HEK293 (cell line): Measurements from ENCODE around the gene NOA1.

Experiments
- CTCF ChIA-PET: fragments of 350-600 bp; formaldehyde crosslinking; extraction: SDS; loops from one replicate; lab custom pipeline; 2021; ENCODE audit warnings: antibody characterized with exemption; lab: Yijun Ruan, JAX
- POLR2A ChIA-PET: fragments of 300-600 bp; formaldehyde crosslinking; extraction: SDS; loops from one replicate; lab custom pipeline; 2020; ENCODE audit warnings: antibody characterized with exemption, inconsistent platforms; lab: Yijun Ruan, JAX
- H3K27ac ChIP-seq: fragments of 200-500 bp; sonication (Bioruptor generic); 2 replicates; pipeline ENCODE4 v1.5.1; 2014; ENCODE audit warnings: low read depth, low read length, control low read depth, inconsistent platforms; ENCODE audit errors: extremely low read depth
- H3K36me3 ChIP-seq, 2 experiments: fragments of 200-500 bp in 1 of 2; sonication (Bioruptor generic) in 1 of 2; 1 replicate in 1 of 2; 2 replicates in 1 of 2; pipeline ENCODE4 v1.5.1; 2014 to 2017; ENCODE audit warnings: inconsistent platforms in 2 of 2, low read length in 2 of 2; ENCODE audit not compliant: control insufficient read depth in 2 of 2, insufficient read depth in 1 of 2
- H3K4me1 ChIP-seq: fragments of 200-500 bp; sonication (Bioruptor generic); 2 replicates; pipeline ENCODE4 v1.5.1; 2014; ENCODE audit warnings: mild to moderate bottlenecking, low read length, inconsistent platforms; ENCODE audit not compliant: control insufficient read depth, insufficient read depth
- H3K4me3 ChIP-seq: 2 replicates; pipeline ENCODE4 v1.5.1; 2011; ENCODE audit warnings: low read depth, mild to moderate bottlenecking, control low read depth, low read length, moderate library complexity
- H3K9me3 ChIP-seq: fragments of 200-500 bp; sonication (Bioruptor generic); 2 replicates; pipeline ENCODE4 v1.5.1; 2014; ENCODE audit warnings: low read depth, low read length, inconsistent platforms; ENCODE audit not compliant: control insufficient read depth, insufficient read depth
- BCL11B ChIP-seq: fragments of 450-650 bp; formaldehyde crosslinking; IDR thresholded peaks from 2 replicates; pipeline ENCODE4 v1.5.1; 2016; ENCODE audit warnings: low read depth, missing biosample characterization, missing genetic modification characterization
- GLI4 ChIP-seq: fragments of 450-650 bp; formaldehyde crosslinking; IDR thresholded peaks from 2 replicates; pipeline ENCODE4 v1.5.1; 2016; ENCODE audit warnings: missing biosample characterization, missing genetic modification characterization
- HOXA7 ChIP-seq: sonication (generic); formaldehyde crosslinking; IDR thresholded peaks from 2 replicates; pipeline ENCODE4 v1.8.1; 2022; ENCODE audit warnings: missing genetic modification reagents, borderline replicate concordance
- HOXD13 ChIP-seq: sonication (generic); formaldehyde crosslinking; IDR thresholded peaks from 2 replicates; pipeline ENCODE4 v1.8.0; 2022; ENCODE audit warnings: missing genetic modification reagents, borderline replicate concordance
- SP7 ChIP-seq: fragments of 450-650 bp; formaldehyde crosslinking; IDR thresholded peaks from 2 replicates; pipeline ENCODE4 v1.5.1; 2016; ENCODE audit warnings: missing biosample characterization, missing genetic modification characterization
- YY2 ChIP-seq: fragments of 450-650 bp; formaldehyde crosslinking; IDR thresholded peaks from 2 replicates; pipeline ENCODE4 v1.5.1; 2016; ENCODE audit warnings: missing biosample characterization, missing genetic modification characterization
- ZFP3 ChIP-seq: fragments of 450-650 bp; formaldehyde crosslinking; IDR thresholded peaks from 2 replicates; pipeline ENCODE4 v1.5.1; 2016; ENCODE audit warnings: low read depth, missing biosample characterization, missing genetic modification characterization
- ZNF16 ChIP-seq: fragments of 450-650 bp; formaldehyde crosslinking; IDR thresholded peaks from 2 replicates; pipeline ENCODE4 v1.5.1; 2016; ENCODE audit warnings: low read depth, missing biosample characterization, missing genetic modification characterization
- ZNF248 ChIP-seq: fragments of 450-650 bp; formaldehyde crosslinking; IDR thresholded peaks from 2 replicates; pipeline ENCODE4 v1.5.1; 2017; ENCODE audit warnings: missing biosample characterization, missing genetic modification characterization
- ZNF350 ChIP-seq: fragments of 450-650 bp; formaldehyde crosslinking; IDR thresholded peaks from 2 replicates; pipeline ENCODE4 v1.5.0; 2017; ENCODE audit warnings: missing biosample characterization, mild to moderate bottlenecking, missing genetic modification characterization
- ZNF391 ChIP-seq: fragments of 450-650 bp; formaldehyde crosslinking; IDR thresholded peaks from 2 replicates; pipeline ENCODE4 v1.5.1; 2016; ENCODE audit warnings: low read depth, missing biosample characterization, missing genetic modification characterization, borderline replicate concordance
- ZNF48 ChIP-seq: fragments of 450-650 bp; formaldehyde crosslinking; IDR thresholded peaks from 2 replicates; pipeline ENCODE4 v1.5.1; 2016; ENCODE audit warnings: missing biosample characterization, missing genetic modification characterization
- ZNF621 ChIP-seq: fragments of 450-650 bp; formaldehyde crosslinking; IDR thresholded peaks from 2 replicates; pipeline ENCODE4 v1.5.1; 2017; ENCODE audit warnings: missing biosample characterization, missing genetic modification characterization
- ZSCAN30 ChIP-seq: fragments of 450-650 bp; IDR thresholded peaks from 2 replicates; pipeline ENCODE4 v1.5.1; 2018; ENCODE audit warnings: missing biosample characterization, mild to moderate bottlenecking, missing genetic modification characterization, moderate library complexity
- TF ChIP-seq, protein P1 (sequence below): fragments of 450-650 bp; formaldehyde crosslinking; IDR thresholded peaks from 2 replicates; pipeline ENCODE4 v1.5.0; 2017; ENCODE audit warnings: missing biosample characterization, missing genetic modification characterization, borderline replicate concordance
- TF ChIP-seq, protein P2 (sequence below): fragments of 450-650 bp; formaldehyde crosslinking; IDR thresholded peaks from 2 replicates; pipeline ENCODE4 v1.5.1; 2016; ENCODE audit warnings: missing biosample characterization, missing genetic modification characterization
- TF ChIP-seq, protein P3 (sequence below): fragments of 450-650 bp; formaldehyde crosslinking; IDR thresholded peaks from 2 replicates; pipeline ENCODE4 v1.5.1; 2016; ENCODE audit warnings: missing biosample characterization, missing genetic modification characterization
- TF ChIP-seq, protein P4 (sequence below): IDR thresholded peaks from 2 replicates; pipeline ENCODE4 v1.6.1; 2011; ENCODE audit warnings: mild to moderate bottlenecking, low read depth, low read length, borderline replicate concordance
- TF ChIP-seq, protein P5 (sequence below): fragments of 450-650 bp; formaldehyde crosslinking; conservative IDR thresholded peaks from 2 replicates; pipeline ENCODE4 v1.5.1; 2016; ENCODE audit warnings: low read depth, missing biosample characterization, missing genetic modification characterization

The NOA1 gene

DNA sequence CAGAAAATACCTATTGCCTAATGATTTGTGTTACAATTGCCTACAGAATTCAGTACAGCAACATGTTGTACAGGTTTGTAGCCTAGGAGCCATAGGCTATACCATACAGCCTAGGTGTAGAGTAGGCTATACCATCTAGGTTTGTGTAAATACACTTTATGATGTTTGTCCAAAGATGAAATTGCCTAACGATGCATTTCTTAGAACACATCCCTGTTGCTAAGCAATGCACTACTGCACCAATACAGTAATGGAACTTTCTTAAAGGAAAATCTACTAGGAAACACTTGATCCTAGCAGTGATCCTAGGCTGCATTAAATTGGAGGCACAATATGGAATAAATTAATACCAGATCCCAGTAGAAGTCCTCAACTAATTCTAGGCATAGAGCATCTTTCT lies 18.3 kb downstream of the NOA1 start:
- Histone ChIP-seq H3K9me3 (no peaks in the 10 kb centered on the region), H3K4me1 (no peaks in the 10 kb centered on the region), H3K27ac (no peak overlapping the region), H3K36me3 (peaks cover 5 to 23% of the 10 kb centered on the region in 2 experiments), H3K4me3 (no peak overlapping the region)
- TF ChIP-seq ZNF16 (tag by site-specific recombination): no peak
- TF ChIP-seq BCL11B (tag by site-specific recombination): no peak
- TF ChIP-seq HOXD13: no peak
- TF ChIP-seq, protein P1, sequence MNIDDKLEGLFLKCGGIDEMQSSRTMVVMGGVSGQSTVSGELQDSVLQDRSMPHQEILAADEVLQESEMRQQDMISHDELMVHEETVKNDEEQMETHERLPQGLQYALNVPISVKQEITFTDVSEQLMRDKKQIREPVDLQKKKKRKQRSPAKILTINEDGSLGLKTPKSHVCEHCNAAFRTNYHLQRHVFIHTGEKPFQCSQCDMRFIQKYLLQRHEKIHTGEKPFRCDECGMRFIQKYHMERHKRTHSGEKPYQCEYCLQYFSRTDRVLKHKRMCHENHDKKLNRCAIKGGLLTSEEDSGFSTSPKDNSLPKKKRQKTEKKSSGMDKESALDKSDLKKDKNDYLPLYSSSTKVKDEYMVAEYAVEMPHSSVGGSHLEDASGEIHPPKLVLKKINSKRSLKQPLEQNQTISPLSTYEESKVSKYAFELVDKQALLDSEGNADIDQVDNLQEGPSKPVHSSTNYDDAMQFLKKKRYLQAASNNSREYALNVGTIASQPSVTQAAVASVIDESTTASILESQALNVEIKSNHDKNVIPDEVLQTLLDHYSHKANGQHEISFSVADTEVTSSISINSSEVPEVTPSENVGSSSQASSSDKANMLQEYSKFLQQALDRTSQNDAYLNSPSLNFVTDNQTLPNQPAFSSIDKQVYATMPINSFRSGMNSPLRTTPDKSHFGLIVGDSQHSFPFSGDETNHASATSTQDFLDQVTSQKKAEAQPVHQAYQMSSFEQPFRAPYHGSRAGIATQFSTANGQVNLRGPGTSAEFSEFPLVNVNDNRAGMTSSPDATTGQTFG (tag by site-specific recombination): no peak
- TF ChIP-seq, protein P2, sequence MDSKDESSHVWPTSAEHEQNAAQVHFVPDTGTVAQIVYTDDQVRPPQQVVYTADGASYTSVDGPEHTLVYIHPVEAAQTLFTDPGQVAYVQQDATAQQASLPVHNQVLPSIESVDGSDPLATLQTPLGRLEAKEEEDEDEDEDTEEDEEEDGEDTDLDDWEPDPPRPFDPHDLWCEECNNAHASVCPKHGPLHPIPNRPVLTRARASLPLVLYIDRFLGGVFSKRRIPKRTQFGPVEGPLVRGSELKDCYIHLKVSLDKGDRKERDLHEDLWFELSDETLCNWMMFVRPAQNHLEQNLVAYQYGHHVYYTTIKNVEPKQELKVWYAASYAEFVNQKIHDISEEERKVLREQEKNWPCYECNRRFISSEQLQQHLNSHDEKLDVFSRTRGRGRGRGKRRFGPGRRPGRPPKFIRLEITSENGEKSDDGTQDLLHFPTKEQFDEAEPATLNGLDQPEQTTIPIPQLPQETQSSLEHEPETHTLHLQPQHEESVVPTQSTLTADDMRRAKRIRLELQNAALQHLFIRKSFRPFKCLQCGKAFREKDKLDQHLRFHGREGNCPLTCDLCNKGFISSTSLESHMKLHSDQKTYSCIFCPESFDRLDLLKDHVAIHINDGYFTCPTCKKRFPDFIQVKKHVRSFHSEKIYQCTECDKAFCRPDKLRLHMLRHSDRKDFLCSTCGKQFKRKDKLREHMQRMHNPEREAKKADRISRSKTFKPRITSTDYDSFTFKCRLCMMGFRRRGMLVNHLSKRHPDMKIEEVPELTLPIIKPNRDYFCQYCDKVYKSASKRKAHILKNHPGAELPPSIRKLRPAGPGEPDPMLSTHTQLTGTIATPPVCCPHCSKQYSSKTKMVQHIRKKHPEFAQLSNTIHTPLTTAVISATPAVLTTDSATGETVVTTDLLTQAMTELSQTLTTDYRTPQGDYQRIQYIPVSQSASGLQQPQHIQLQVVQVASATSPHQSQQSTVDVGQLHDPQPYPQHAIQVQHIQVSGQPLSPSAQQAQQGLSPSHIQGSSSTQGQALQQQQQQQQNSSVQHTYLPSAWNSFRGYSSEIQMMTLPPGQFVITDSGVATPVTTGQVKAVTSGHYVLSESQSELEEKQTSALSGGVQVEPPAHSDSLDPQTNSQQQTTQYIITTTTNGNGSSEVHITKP (tag by site-specific recombination): peak; percentile 79
- TF ChIP-seq ZNF350 (tag by site-specific recombination): no peak
- TF ChIP-seq ZNF621 (tag by site-specific recombination): no peak
- CTCF ChIA-PET: interaction anchor here (0.6 to 1.4 kb wide), 3 partner anchors 18 to 640 kb away, joined by 4 to 5 read pairs (median 5); no protein-coding TSS in a partner anchor
- POLR2A ChIA-PET: no interaction called here

DNA sequence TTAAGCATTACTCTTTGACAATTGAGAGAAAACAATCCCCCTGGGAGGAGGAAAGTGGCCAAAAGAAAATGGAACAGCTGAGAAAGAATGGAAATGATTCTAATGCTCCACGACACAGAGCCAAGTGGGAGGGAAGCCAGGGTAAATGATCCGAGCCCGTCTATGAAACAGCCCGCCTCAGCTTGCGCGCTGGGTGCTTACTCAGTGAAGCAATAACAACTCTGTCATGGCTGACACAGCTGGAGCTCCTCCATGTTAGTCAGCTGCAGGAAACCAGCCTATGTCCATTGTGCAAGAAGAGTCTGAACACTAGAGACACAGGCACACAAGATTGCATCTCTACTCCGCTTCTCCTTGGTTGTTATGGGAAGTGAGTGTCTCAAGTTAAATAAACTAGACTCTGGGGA lies 19.3 kb downstream of the NOA1 start:
- no peaks in the 10 kb centered on the region for H3K9me3 ChIP-seq
- CTCF ChIA-PET: no interaction called here
- peaks cover 3 to 15% of the 10 kb centered on the region in 2 experiments for H3K36me3 ChIP-seq
- no peaks in the 10 kb centered on the region for H3K4me1 ChIP-seq
- POLR2A ChIA-PET: no interaction called here
- no peak overlapping the region for H3K4me3 ChIP-seq
- H3K27ac ChIP-seq: no peak overlapping the region
- TF ChIP-seq ZNF48 (tag by site-specific recombination) (no peak), YY2 (0 out of 2 replicates have a peak, but pooled peaks have one; percentile 40), HOXA7 (CRISPR knock-in tag) (no peak), HOXD13 (no peak), GLI4 (tag by site-specific recombination) (no peak), SP7 (no peak), ZSCAN30 (tag by site-specific recombination) (peak; percentile 40; the same call in 1 of the 2 replicates), ZNF248 (no peak), ZFP3 (tag by site-specific recombination) (no peak), ZNF391 (tag by site-specific recombination) (no peak)
- TF ChIP-seq, protein P3, sequence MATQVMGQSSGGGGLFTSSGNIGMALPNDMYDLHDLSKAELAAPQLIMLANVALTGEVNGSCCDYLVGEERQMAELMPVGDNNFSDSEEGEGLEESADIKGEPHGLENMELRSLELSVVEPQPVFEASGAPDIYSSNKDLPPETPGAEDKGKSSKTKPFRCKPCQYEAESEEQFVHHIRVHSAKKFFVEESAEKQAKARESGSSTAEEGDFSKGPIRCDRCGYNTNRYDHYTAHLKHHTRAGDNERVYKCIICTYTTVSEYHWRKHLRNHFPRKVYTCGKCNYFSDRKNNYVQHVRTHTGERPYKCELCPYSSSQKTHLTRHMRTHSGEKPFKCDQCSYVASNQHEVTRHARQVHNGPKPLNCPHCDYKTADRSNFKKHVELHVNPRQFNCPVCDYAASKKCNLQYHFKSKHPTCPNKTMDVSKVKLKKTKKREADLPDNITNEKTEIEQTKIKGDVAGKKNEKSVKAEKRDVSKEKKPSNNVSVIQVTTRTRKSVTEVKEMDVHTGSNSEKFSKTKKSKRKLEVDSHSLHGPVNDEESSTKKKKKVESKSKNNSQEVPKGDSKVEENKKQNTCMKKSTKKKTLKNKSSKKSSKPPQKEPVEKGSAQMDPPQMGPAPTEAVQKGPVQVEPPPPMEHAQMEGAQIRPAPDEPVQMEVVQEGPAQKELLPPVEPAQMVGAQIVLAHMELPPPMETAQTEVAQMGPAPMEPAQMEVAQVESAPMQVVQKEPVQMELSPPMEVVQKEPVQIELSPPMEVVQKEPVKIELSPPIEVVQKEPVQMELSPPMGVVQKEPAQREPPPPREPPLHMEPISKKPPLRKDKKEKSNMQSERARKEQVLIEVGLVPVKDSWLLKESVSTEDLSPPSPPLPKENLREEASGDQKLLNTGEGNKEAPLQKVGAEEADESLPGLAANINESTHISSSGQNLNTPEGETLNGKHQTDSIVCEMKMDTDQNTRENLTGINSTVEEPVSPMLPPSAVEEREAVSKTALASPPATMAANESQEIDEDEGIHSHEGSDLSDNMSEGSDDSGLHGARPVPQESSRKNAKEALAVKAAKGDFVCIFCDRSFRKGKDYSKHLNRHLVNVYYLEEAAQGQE: no peak
- TF ChIP-seq, protein P4, sequence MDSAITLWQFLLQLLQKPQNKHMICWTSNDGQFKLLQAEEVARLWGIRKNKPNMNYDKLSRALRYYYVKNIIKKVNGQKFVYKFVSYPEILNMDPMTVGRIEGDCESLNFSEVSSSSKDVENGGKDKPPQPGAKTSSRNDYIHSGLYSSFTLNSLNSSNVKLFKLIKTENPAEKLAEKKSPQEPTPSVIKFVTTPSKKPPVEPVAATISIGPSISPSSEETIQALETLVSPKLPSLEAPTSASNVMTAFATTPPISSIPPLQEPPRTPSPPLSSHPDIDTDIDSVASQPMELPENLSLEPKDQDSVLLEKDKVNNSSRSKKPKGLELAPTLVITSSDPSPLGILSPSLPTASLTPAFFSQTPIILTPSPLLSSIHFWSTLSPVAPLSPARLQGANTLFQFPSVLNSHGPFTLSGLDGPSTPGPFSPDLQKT: no peak
- TF ChIP-seq, protein P5, sequence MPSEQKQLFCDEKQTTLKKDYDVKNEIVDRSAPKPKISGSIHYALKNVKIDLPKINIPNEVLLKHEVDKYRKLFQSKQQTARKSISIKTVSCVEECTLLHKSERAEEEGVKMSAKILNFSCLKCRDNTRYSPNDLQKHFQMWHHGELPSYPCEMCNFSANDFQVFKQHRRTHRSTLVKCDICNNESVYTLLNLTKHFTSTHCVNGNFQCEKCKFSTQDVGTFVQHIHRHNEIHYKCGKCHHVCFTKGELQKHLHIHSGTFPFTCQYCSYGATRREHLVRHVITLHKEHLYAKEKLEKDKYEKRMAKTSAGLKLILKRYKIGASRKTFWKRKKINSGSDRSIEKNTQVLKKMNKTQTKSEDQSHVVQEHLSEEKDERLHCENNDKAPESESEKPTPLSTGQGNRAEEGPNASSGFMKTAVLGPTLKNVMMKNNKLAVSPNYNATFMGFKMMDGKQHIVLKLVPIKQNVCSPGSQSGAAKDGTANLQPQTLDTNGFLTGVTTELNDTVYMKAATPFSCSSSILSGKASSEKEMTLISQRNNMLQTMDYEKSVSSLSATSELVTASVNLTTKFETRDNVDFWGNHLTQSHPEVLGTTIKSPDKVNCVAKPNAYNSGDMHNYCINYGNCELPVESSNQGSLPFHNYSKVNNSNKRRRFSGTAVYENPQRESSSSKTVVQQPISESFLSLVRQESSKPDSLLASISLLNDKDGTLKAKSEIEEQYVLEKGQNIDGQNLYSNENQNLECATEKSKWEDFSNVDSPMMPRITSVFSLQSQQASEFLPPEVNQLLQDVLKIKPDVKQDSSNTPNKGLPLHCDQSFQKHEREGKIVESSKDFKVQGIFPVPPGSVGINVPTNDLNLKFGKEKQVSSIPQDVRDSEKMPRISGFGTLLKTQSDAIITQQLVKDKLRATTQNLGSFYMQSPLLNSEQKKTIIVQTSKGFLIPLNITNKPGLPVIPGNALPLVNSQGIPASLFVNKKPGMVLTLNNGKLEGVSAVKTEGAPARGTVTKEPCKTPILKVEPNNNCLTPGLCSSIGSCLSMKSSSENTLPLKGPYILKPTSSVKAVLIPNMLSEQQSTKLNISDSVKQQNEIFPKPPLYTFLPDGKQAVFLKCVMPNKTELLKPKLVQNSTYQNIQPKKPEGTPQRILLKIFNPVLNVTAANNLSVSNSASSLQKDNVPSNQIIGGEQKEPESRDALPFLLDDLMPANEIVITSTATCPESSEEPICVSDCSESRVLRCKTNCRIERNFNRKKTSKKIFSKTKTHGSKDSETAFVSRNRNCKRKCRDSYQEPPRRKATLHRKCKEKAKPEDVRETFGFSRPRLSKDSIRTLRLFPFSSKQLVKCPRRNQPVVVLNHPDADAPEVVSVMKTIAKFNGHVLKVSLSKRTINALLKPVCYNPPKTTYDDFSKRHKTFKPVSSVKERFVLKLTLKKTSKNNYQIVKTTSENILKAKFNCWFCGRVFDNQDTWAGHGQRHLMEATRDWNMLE (tag by site-specific recombination): no peak
